CD4-positive, alpha-beta memory T cell (primary cell): ENCODE measurements around the gene ATP2A1. TPM values are rescaled to one million over a fixed set of nuclear protein-coding genes. Genes with fewer than 3 reads are reported as not detected.
A peak's percentile ranks its signal among the peaks of the same experiment; 100 is the strongest.
"Not testable (repeated sequence)": the region's sequence is repeated elsewhere in the genome, so short reads cannot be mapped to it uniquely, and the experiment has no call there.

ENCODE experiments used
- CTCF ChIA-PET: fragments of 350-600 bp; sonication (Branson Sonifier 250); formaldehyde crosslinking; loops from one replicate; lab custom pipeline; 2021; ENCODE audit warnings: inconsistent platforms; ENCODE audit not compliant: partially characterized antibody; lab: Charles Lee
- POLR2A ChIA-PET: fragments of 350-600 bp; sonication (Branson Sonifier 250); formaldehyde crosslinking; loops from one replicate; lab custom pipeline; 2021; ENCODE audit not compliant: partially characterized antibody; lab: Charles Lee
- DNase-seq, 5 donors: peaks; one replicate each; pipeline versions ENCODE4 v3.0.0 to v3.0.0-alpha.2; 2020 to 2022; ENCODE audit warnings: mixed read lengths in 1 of 5
- H3K27ac ChIP-seq: one replicate; pipeline ENCODE4 v1.7.0; 2013; ENCODE audit warnings: low read depth, low read length
- H3K27me3 ChIP-seq: 2 replicates; pipeline ENCODE4 v1.7.0; 2013; ENCODE audit warnings: mild to moderate bottlenecking, low read length, moderate library complexity; ENCODE audit not compliant: insufficient read depth
- H3K36me3 ChIP-seq: 2 replicates; pipeline ENCODE4 v1.7.0; 2013; ENCODE audit warnings: mild to moderate bottlenecking, low read length, moderate library complexity; ENCODE audit not compliant: insufficient read depth
- H3K4me1 ChIP-seq: 2 replicates; pipeline ENCODE4 v1.7.0; 2013; ENCODE audit warnings: mild to moderate bottlenecking, low read length, moderate library complexity; ENCODE audit not compliant: insufficient read depth
- H3K4me3 ChIP-seq, 2 donors: one replicate each; pipeline ENCODE4 v1.7.0; 2013; ENCODE audit warnings: low read length in 2 of 2, mild to moderate bottlenecking in 1 of 2
- H3K9me3 ChIP-seq, 2 donors: one replicate each; pipeline ENCODE4 v1.7.0; 2013; ENCODE audit warnings: low read length in 2 of 2, control low read depth in 1 of 2; ENCODE audit not compliant: control insufficient read depth in 1 of 2
- H3K27ac Mint-ChIP-seq, 7 donors: one replicate each; pipeline ENCODE4 v1.8.0; 2020 to 2021; ENCODE audit warnings: mixed read lengths in 7 of 7, mild to moderate bottlenecking in 6 of 7, inconsistent platforms in 3 of 7, moderate library complexity in 3 of 7
- H3K27me3 Mint-ChIP-seq, 2 donors: one replicate each; pipeline ENCODE4 v1.8.0; 2020 to 2021; ENCODE audit warnings: mixed read lengths in 2 of 2
- H3K36me3 Mint-ChIP-seq, 2 donors: one replicate each; pipeline ENCODE4 v1.8.0; 2020 to 2021; ENCODE audit warnings: mixed read lengths in 2 of 2, inconsistent platforms in 1 of 2, mild to moderate bottlenecking in 1 of 2
- H3K4me1 Mint-ChIP-seq, 4 donors: one replicate each; pipeline ENCODE4 v1.8.0; 2020 to 2021; ENCODE audit warnings: mixed read lengths in 4 of 4, mild to moderate bottlenecking in 1 of 4
- H3K4me3 Mint-ChIP-seq, 8 donors: one replicate each; pipeline ENCODE4 v1.8.0; 2020 to 2021; ENCODE audit warnings: mixed read lengths in 8 of 8, mild to moderate bottlenecking in 7 of 8, moderate library complexity in 6 of 8, inconsistent platforms in 3 of 8
- H3K9me3 Mint-ChIP-seq, 8 donors: one replicate each; pipeline ENCODE4 v1.8.0; 2020 to 2021; ENCODE audit warnings: mixed read lengths in 8 of 8, mild to moderate bottlenecking in 5 of 8, inconsistent platforms in 3 of 8, moderate library complexity in 1 of 8
- intact Hi-C: fragments of 100-400 bp; cut with micrococcal nuclease; formaldehyde crosslinking; loops from one replicate; pipeline ENCODE4 v1.15.1; 2023
- polyA plus RNA-seq, 2 donors: library from polyadenylated mRNA; unstranded; fragments of 300-500 nt; fragmentation: Illumina TruSeq; gene quantifications; one replicate each; pipeline ENCODE4 v1.2.3, GENCODE V29; 2021
- total RNA-seq, 2 experiments: library from RNA; stranded (reverse); gene quantifications; one replicate each; pipeline ENCODE4 v1.2.3, GENCODE V29; 2021

Gene ATP2A1
- total and polyA plus RNA-seq, 4 experiments from 2014 or later: 0.67 to 0.94 TPM; not detected in 2

DNA sequence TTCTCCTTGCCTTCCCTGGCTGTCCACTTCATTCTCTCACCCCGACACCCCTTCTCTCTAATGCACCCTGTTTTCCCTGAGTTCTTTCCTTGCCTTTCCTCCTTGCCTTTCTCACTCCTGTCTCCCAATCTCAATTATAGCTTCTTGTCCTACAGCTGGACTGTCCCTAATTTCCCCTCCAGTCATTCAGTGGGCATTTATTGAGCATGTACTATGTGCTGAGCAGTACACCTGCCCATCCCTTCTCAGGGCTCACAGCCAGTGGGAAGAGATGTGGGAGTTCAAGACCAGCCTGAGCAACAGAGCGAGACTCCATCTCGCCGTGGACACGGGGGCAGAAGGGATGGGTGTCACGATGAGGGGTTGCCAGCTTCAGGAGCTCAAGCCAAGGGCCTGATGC is 5.8 kb downstream of the ATP2A1 start:
- Mint-ChIP-seq H3K36me3 (no peaks in the 10 kb centered on the region), H3K4me3 (peak overlapping the region in 1 of 8 donors; percentile 58), H3K27me3 (peaks cover 0 to 7% of the 10 kb centered on the region in 2 donors), H3K9me3 (peaks cover 0 to 1% (median 0%) of the 10 kb centered on the region in 8 donors), H3K27ac (peak overlapping the region in 2 of 7 donors; percentile 55 to 64), H3K4me1 (peaks cover 3 to 17% (median 7%) of the 10 kb centered on the region in 4 donors)
- POLR2A ChIA-PET: interaction anchor here (0.5 kb wide), 1 partner anchor 45 kb away, joined by 3 read pairs; no protein-coding TSS in a partner anchor
- no peaks in the 10 kb centered on the region for H3K9me3 ChIP-seq
- no peak overlapping the region for H3K27ac ChIP-seq
- H3K4me1 ChIP-seq: peaks cover 12% of the 10 kb centered on the region
- DNase-seq: no peak
- no peaks in the 10 kb centered on the region for H3K36me3 ChIP-seq
- H3K27me3 ChIP-seq: no peaks in the 10 kb centered on the region
- CTCF ChIA-PET: interaction anchor here (1.1 kb wide), 1 partner anchor 61 kb away, joined by 5 read pairs; no protein-coding TSS in a partner anchor
- H3K4me3 ChIP-seq: no peak overlapping the region
- intact Hi-C loops: no loop called here

DNA sequence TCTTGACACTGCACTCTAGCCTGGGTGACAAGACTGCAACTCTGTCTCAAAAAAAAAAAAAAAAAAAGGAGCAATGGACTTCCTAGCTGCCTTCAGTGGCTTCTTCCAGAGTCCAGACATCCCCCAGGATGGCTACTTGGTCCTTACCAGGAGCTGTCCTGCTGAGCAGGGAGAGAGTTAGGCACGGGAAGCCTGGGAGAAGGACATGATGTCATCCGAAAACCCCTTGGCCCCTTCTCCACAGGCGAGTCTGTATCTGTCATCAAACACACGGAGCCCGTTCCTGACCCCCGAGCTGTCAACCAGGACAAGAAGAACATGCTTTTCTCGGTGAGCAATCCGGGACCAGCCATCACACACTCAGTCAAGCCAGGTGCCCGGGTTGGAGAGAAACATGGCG is 8.7 kb downstream of the ATP2A1 start:
- DNase-seq: no peak
- no peaks in the 10 kb centered on the region for H3K27me3 ChIP-seq
- no peak overlapping the region for H3K27ac ChIP-seq
- Mint-ChIP-seq H3K4me1 (no peaks in the 10 kb centered on the region), H3K4me3 (no peak overlapping the region), H3K36me3 (no peaks in the 10 kb centered on the region), H3K27ac (no peak overlapping the region), H3K9me3 (peaks cover 0 to 1% (median 0%) of the 10 kb centered on the region in 8 donors), H3K27me3 (peaks cover 0 to 4% of the 10 kb centered on the region in 2 donors)
- POLR2A ChIA-PET: no interaction called here
- H3K36me3 ChIP-seq: no peaks in the 10 kb centered on the region
- H3K4me3 ChIP-seq: no peak overlapping the region
- intact Hi-C loops: no loop called here
- CTCF ChIA-PET: no interaction called here
- no peaks in the 10 kb centered on the region for H3K4me1 ChIP-seq
- H3K9me3 ChIP-seq: no peaks in the 10 kb centered on the region

DNA sequence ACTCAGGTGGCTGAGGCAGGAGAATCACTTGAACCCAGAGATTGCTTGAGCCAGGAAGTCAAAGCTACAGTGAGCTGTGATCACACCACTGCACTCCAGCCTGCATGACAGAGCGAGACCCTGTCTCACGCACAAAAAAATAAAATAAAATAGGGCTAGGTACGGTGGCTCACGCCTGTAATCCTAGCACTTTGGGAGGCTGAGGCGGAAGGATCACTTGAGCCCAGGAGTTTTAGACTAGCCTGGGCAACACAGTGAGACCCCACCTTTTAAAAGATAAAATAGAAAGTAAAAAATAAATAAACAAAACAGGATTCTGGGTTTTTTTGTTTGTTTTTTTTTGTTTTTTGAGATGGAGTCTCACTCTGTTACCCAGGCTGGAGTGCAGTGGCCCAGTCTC is 12.1 kb downstream of the ATP2A1 start:
- CTCF ChIA-PET, H3K4me3 Mint-ChIP-seq: not testable (repeated sequence)

DNA sequence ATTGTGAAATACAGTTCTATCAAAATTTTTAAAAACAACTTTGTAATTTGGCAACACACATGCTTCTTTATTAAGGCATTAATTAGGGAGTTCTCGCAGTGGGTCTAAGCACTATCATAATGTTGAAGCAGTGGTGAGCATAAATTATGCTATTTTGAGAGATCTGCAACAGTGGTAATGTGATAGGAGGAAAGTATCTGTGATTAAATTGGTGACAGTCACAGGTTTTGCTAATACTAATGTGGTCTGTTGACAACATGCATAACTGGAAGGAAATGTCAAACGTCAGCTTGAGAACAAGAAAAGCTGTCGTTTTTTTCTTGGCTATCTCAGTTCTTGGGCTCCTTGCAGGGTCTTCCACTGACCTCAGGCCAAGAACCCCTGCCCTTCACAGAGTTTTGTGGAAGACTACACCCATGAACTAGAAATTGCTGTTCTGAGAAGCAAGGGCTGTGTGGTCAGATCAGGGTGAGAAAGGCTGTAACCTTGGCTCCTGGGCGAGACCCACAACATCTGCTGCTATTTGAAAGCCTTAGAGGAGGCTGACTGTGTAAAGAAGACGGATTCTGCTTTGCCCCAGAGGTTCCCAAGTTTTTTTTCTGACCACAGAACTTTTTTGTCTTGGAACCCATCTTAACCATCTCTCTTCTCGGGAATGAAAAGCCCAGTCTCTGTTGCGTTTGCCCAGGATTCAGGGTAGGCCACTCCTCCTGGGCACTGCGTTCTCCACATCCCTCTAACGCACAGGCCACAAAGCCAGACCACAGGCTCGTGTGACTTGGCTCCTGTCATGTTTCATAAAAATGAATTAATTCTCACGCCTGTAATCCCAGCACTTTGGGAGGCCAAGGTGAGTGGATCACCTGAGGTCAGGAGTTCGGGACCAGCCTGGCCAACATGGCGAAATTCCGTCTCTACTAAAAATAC is 13.9 kb downstream of the ATP2A1 start:
- ChIA-PET POLR2A (no interaction called here), CTCF (no interaction called here)
- H3K4me3 Mint-ChIP-seq: no peak overlapping the region
- H3K36me3 ChIP-seq: no peaks in the 10 kb centered on the region
- no peak for DNase-seq
- intact Hi-C loops: no loop called here
- no peaks in the 10 kb centered on the region for H3K9me3 Mint-ChIP-seq
- no peak overlapping the region for H3K27ac ChIP-seq
- H3K27me3 ChIP-seq: no peaks in the 10 kb centered on the region
- H3K27ac Mint-ChIP-seq: no peak overlapping the region
- H3K4me3 ChIP-seq: no peak overlapping the region
- H3K27me3 Mint-ChIP-seq: no peaks in the 10 kb centered on the region
- no peaks in the 10 kb centered on the region for H3K4me1 ChIP-seq
- H3K36me3 Mint-ChIP-seq: no peaks in the 10 kb centered on the region
- H3K9me3 ChIP-seq: no peaks in the 10 kb centered on the region
- H3K4me1 Mint-ChIP-seq: no peaks in the 10 kb centered on the region

More for the DNA sequence above, 12.1 kb downstream of the ATP2A1 start:
- POLR2A ChIA-PET, H3K9me3 Mint-ChIP-seq, H3K36me3 ChIP-seq, H3K36me3 Mint-ChIP-seq, H3K4me3 ChIP-seq, H3K27ac Mint-ChIP-seq, intact Hi-C loops, H3K27me3 Mint-ChIP-seq, H3K27me3 ChIP-seq, H3K9me3 ChIP-seq, H3K27ac ChIP-seq, H3K4me1 Mint-ChIP-seq, H3K4me1 ChIP-seq, DNase-seq: not testable (repeated sequence)

DNA sequence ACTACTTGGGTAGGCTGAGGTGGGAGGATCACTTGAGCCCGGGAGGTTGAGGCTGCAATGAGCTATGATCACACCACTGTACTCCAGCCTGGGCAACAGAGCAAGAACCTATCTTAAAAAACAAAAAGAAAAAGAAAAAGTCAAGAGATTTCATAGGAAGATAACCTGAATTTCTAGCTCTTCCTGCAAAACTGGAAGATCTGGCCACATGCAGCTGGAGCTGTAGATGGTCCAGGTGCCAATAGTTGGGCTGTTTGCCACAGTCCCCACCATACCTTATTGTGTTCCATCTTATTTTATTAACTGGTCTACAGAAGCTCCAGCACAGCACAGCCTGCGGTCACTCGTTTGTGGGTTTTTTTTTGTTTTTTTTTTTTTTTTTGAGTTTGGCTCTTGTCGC is 15.0 kb downstream of the ATP2A1 start:
- Histone ChIP-seq H3K36me3 (no peaks in the 10 kb centered on the region), H3K27ac (no peak overlapping the region), H3K9me3 (no peaks in the 10 kb centered on the region), H3K4me1 (no peaks in the 10 kb centered on the region), H3K4me3 (no peak overlapping the region), H3K27me3 (no peaks in the 10 kb centered on the region)
- no peaks in the 10 kb centered on the region for H3K4me1 Mint-ChIP-seq
- ChIA-PET CTCF (no interaction called here), POLR2A (no interaction called here)
- no peaks in the 10 kb centered on the region for H3K9me3 Mint-ChIP-seq
- no peak overlapping the region for H3K4me3 Mint-ChIP-seq
- no peak for DNase-seq
- H3K27me3 Mint-ChIP-seq: no peaks in the 10 kb centered on the region
- intact Hi-C loops: no loop called here
- H3K36me3 Mint-ChIP-seq: no peaks in the 10 kb centered on the region
- H3K27ac Mint-ChIP-seq: no peak overlapping the region

DNA sequence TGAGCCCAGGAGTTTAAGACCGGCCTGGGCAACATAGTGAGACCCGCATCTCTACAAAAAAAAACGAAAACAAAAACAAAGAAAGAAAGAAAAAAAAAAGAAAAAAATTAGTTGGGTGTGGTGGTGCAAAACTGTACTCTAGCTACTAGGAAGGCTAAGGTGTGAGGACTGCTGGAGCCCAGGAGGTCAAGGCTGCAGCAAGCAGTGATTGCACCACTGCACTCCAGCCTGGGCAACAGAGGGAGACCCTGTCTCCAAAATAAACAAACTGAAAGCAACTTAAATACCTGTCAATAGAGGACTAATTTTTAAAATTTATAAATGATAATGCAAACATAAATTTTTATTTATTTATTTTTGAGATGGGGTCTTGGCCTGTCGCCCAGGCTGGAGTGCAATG is 17.3 kb downstream of the ATP2A1 start:
- Histone ChIP-seq H3K27ac (no peak overlapping the region), H3K4me1 (no peaks in the 10 kb centered on the region), H3K9me3 (no peaks in the 10 kb centered on the region), H3K27me3 (no peaks in the 10 kb centered on the region), H3K36me3 (no peaks in the 10 kb centered on the region), H3K4me3 (no peak overlapping the region)
- Mint-ChIP-seq H3K36me3 (no peaks in the 10 kb centered on the region), H3K27ac (no peak overlapping the region), H3K9me3 (no peaks in the 10 kb centered on the region), H3K27me3 (no peaks in the 10 kb centered on the region), H3K4me3 (no peak overlapping the region), H3K4me1 (no peaks in the 10 kb centered on the region)
- ChIA-PET CTCF (no interaction called here), POLR2A (no interaction called here)
- no peak for DNase-seq
- intact Hi-C loops: no loop called here

DNA sequence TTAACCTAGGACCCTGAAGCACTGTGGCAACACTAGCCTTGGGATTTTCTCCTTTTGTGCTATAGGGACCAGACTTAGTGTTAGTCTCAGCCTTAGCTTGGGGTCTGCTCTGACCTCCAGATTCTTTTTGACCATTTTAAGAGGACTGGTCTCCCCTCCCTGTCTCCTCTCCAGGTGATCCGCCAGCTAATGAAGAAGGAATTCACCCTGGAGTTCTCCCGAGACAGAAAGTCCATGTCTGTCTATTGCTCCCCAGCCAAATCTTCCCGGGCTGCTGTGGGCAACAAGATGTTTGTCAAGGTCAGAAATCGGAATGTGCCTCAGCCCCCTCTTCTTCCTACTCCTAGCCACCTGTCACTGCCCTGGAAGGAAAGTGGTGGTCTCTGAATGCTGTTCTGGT is 19.5 kb downstream of the ATP2A1 start:
- no peaks in the 10 kb centered on the region for H3K4me1 Mint-ChIP-seq
- no peak overlapping the region for H3K4me3 ChIP-seq
- no peak overlapping the region for H3K4me3 Mint-ChIP-seq
- H3K36me3 Mint-ChIP-seq: no peaks in the 10 kb centered on the region
- ChIA-PET POLR2A (no interaction called here), CTCF (no interaction called here)
- H3K9me3 ChIP-seq: no peaks in the 10 kb centered on the region
- H3K4me1 ChIP-seq: no peaks in the 10 kb centered on the region
- DNase-seq: no peak
- H3K27me3 Mint-ChIP-seq: no peaks in the 10 kb centered on the region
- intact Hi-C loops: no loop called here
- H3K9me3 Mint-ChIP-seq: no peaks in the 10 kb centered on the region
- no peak overlapping the region for H3K27ac ChIP-seq
- no peaks in the 10 kb centered on the region for H3K27me3 ChIP-seq
- H3K36me3 ChIP-seq: no peaks in the 10 kb centered on the region
- no peak overlapping the region for H3K27ac Mint-ChIP-seq
